Lower lobe of right lung (tissue), 2 donors: ENCODE measurements around the gene DSG2. TPM values are rescaled to one million over a fixed set of nuclear protein-coding genes. Genes with fewer than 3 reads are reported as not detected.

Experiments used
- ATAC-seq, 2 donors: fragments of 200-7000 bp; cut with Tn5 transposase; one replicate each; pipeline ENCODE4 v1.9.1; 2020 to 2022; ENCODE audit warnings: mild to moderate bottlenecking in 2 of 2, moderate library complexity in 2 of 2
- DNase-seq: peaks from one replicate; pipeline ENCODE4 v3.0.0-alpha.2; 2020
- H3K27ac ChIP-seq: fragments of 200-600 bp; one replicate; pipeline ENCODE4 v1.8.0; 2022
- H3K27me3 ChIP-seq: fragments of 200-600 bp; one replicate; pipeline ENCODE4 v1.8.0; 2022; ENCODE audit warnings: low read depth
- H3K36me3 ChIP-seq: fragments of 200-600 bp; one replicate; pipeline ENCODE4 v1.8.0; 2022; ENCODE audit warnings: mild to moderate bottlenecking
- H3K4me1 ChIP-seq: fragments of 200-600 bp; one replicate; pipeline ENCODE4 v1.8.0; 2022
- H3K4me3 ChIP-seq: fragments of 200-600 bp; one replicate; pipeline ENCODE4 v1.8.0; 2022; ENCODE audit warnings: mild to moderate bottlenecking
- H3K9me3 ChIP-seq: fragments of 200-600 bp; one replicate; pipeline ENCODE4 v1.8.0; 2022
- CTCF ChIP-seq: fragments of 200-600 bp; IDR thresholded peaks from one replicate; pipeline ENCODE4 v1.8.0; 2022; ENCODE audit warnings: antibody characterized with exemption, mild to moderate bottlenecking
- intact Hi-C: fragments of 100-400 bp; cut with DNase I; formaldehyde crosslinking; loops from one replicate; pipeline ENCODE4 v1.11.0; 2022
- total RNA-seq: library from RNA; stranded (reverse); fragmentation: NEBNext Ultra II Directional; extraction: Animal tissue kit (Norgen Biotek cat#: 25700); gene quantifications from one replicate; pipeline ENCODE4 v1.2.1, GENCODE V29; 2021
- donor health status: DM: no; HTN: yes; CAD: no; lungs with severe emphysema.

Gene DSG2
- total RNA-seq, 1 donor from 2014 or later: 27.6 TPM

- no peaks in the 10 kb centered on the region for H3K9me3 ChIP-seq
- no peak overlapping the region for H3K4me3 ChIP-seq
- H3K27ac ChIP-seq: no peak overlapping the region
- TF ChIP-seq CTCF: no peak
- no peak for ATAC-seq
- H3K27me3 ChIP-seq: no peaks in the 10 kb centered on the region
- no peaks in the 10 kb centered on the region for H3K36me3 ChIP-seq
- no peak for DNase-seq
- intact Hi-C loops: no loop called here
- H3K4me1 ChIP-seq: no peaks in the 10 kb centered on the region
Observed at GRCh38 chr18:31595121-31595771, 97.3 kb downstream of the DSG2 start.

GRCh38 chr18:31596081-31596872 is 98.3 kb downstream of the DSG2 start:
- no peaks in the 10 kb centered on the region for H3K27me3 ChIP-seq
- H3K36me3 ChIP-seq: no peaks in the 10 kb centered on the region
- no peak for TF ChIP-seq CTCF
- no peak for ATAC-seq
- H3K9me3 ChIP-seq: no peaks in the 10 kb centered on the region
- no peaks in the 10 kb centered on the region for H3K4me1 ChIP-seq
- DNase-seq: no peak
- intact Hi-C loops: no loop called here
- H3K27ac ChIP-seq: no peak overlapping the region
- no peak overlapping the region for H3K4me3 ChIP-seq

- ATAC-seq (no peak), DNase-seq (no peak)
- no peaks in the 10 kb centered on the region for H3K36me3 ChIP-seq
- H3K27me3 ChIP-seq: no peaks in the 10 kb centered on the region
- no peaks in the 10 kb centered on the region for H3K4me1 ChIP-seq
- H3K4me3 ChIP-seq: no peak overlapping the region
- no peak for TF ChIP-seq CTCF
- intact Hi-C loops: no loop called here
- no peak overlapping the region for H3K27ac ChIP-seq
- H3K9me3 ChIP-seq: no peaks in the 10 kb centered on the region
Observed at GRCh38 chr18:31598021-31598805, 100.2 kb downstream of the DSG2 start.

Other genes starting within 250 kb of the DSG2 start
- gene DSG1, start 180.0 kb upstream of the DSG2 start, total RNA-seq: not detected
- not detected for gene DSG4, start 121.4 kb upstream of the DSG2 start, total RNA-seq
- not detected for gene DSG3, start 50.4 kb upstream of the DSG2 start, total RNA-seq
- gene TTR, start 93.7 kb downstream of the DSG2 start, total RNA-seq: not detected
- 4.6 TPM for gene B4GALT6, start 186.4 kb downstream of the DSG2 start, total RNA-seq